ENCODE data around the gene LTBP1.

DNA sequence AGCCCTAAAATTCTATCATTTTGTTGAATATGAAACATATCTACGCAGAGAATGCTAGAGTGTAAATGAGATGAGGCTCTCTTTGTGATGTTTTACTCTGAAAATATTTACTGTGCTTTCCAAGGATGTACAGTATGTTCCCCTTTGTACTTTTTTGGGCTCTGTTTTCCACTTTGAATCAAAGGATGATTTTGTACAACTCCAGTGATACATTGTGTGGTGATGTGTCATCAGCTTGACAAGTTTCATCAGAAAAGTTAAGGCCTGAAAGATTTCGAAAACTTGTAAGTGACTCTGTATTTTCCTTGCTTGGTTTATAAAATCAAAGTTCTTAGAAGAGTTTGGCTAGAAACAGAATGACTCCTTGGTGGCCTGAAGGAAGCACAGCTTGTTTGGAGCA lies 206.3 kb downstream of the LTBP1 start:
- TF ChIP-seq, protein P1, sequence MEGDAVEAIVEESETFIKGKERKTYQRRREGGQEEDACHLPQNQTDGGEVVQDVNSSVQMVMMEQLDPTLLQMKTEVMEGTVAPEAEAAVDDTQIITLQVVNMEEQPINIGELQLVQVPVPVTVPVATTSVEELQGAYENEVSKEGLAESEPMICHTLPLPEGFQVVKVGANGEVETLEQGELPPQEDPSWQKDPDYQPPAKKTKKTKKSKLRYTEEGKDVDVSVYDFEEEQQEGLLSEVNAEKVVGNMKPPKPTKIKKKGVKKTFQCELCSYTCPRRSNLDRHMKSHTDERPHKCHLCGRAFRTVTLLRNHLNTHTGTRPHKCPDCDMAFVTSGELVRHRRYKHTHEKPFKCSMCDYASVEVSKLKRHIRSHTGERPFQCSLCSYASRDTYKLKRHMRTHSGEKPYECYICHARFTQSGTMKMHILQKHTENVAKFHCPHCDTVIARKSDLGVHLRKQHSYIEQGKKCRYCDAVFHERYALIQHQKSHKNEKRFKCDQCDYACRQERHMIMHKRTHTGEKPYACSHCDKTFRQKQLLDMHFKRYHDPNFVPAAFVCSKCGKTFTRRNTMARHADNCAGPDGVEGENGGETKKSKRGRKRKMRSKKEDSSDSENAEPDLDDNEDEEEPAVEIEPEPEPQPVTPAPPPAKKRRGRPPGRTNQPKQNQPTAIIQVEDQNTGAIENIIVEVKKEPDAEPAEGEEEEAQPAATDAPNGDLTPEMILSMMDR (IDR thresholded peaks at IDR 0.05), result no peak
- no peak for TF ChIP-seq POLR2A (IDR thresholded peaks at IDR 0.05)

Measured in adrenal gland (tissue), 5 donors.